Duodenal mucosa (tissue), 2 donors: ENCODE results near the gene NETO2.
"Not testable (repeated sequence)": the region's sequence is repeated elsewhere in the genome, so short reads cannot be mapped to it uniquely, and the experiment has no call there.

Source experiments
- H3K27ac ChIP-seq: one replicate; pipeline ENCODE4 v1.7.0; 2013; ENCODE audit warnings: low read depth, low read length
- H3K27me3 ChIP-seq, 2 donors: one replicate each; pipeline ENCODE4 v1.7.0; 2013; ENCODE audit warnings: low read length in 2 of 2, control low read depth in 1 of 2; ENCODE audit not compliant: insufficient read depth in 2 of 2, control insufficient read depth in 1 of 2
- H3K36me3 ChIP-seq, 2 donors: one replicate each; pipeline ENCODE4 v1.7.0; 2013; ENCODE audit warnings: low read length in 2 of 2, control low read depth in 1 of 2; ENCODE audit not compliant: insufficient read depth in 2 of 2, control insufficient read depth in 1 of 2
- H3K4me1 ChIP-seq, 2 donors: one replicate each; pipeline ENCODE4 v1.7.0; 2013; ENCODE audit warnings: low read length in 2 of 2, control low read depth in 1 of 2; ENCODE audit not compliant: insufficient read depth in 2 of 2, control insufficient read depth in 1 of 2
- H3K4me3 ChIP-seq, 2 donors: one replicate each; pipeline ENCODE4 v1.7.0; 2013; ENCODE audit warnings: low read length in 2 of 2, low read depth in 1 of 2
- H3K9ac ChIP-seq, 2 donors: one replicate each; pipeline ENCODE4 v1.7.0; 2013; ENCODE audit warnings: low read length in 2 of 2, low read depth in 1 of 2
- H3K9me3 ChIP-seq, 2 donors: one replicate each; pipeline ENCODE4 v1.7.0; 2013; ENCODE audit warnings: low read length in 2 of 2, control low read depth in 1 of 2; ENCODE audit not compliant: control insufficient read depth in 1 of 2

Gene NETO2

DNA sequence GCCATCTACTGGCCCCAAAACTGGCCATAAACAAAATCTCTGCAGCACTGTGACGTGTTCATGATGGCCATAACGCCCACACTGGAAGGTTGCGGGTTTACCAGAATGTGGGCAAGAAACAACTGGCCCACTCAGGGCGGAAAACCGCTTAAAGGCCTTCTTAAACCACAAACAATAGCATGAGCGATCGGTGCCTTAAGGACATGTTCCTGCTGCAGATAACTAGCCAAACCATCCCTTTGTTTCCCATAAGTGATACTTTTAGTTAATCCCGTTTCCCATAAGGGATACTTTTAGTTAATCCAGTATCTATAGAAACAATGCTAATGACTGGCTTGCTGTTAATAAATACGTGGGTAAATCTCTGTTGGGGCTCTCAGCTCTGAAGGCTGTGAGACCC lies 8.8 kb upstream of the NETO2 start:
- not testable (repeated sequence) for H3K9ac ChIP-seq, H3K27me3 ChIP-seq, H3K27ac ChIP-seq, H3K9me3 ChIP-seq, H3K4me1 ChIP-seq, H3K4me3 ChIP-seq
- peaks cover 14 to 22% of the 10 kb centered on the region in 2 donors for H3K36me3 ChIP-seq

DNA sequence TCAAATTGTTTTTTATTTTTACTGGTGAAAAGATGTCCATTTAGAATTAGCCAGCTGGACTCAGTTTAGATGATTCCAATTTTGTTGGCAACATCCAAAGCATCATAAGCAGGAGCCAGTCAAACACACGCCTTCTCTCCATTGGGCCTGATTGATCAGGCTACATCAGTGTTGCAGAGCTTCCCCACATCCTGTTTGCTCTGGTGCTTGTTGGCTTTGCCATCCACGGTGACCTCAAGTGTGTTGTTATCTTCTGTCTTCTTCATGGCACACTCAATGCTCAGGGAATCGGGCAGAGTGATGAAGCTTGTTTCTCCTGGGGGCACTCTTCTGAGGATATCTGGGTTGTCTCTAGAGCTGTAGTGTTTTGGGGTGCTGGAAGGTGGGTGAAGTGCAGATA lies 6.3 kb upstream of the NETO2 start:
- H3K9me3 ChIP-seq = no peaks in the 10 kb centered on the region
- no peaks in the 10 kb centered on the region for H3K4me1 ChIP-seq
- H3K36me3 ChIP-seq = peaks cover 10 to 12% of the 10 kb centered on the region in 2 donors
- no peak overlapping the region for H3K27ac ChIP-seq
- peaks cover 0 to under 1% of the 10 kb centered on the region in 2 donors for H3K27me3 ChIP-seq
- no peak overlapping the region for H3K9ac ChIP-seq
- H3K4me3 ChIP-seq = no peak overlapping the region

DNA sequence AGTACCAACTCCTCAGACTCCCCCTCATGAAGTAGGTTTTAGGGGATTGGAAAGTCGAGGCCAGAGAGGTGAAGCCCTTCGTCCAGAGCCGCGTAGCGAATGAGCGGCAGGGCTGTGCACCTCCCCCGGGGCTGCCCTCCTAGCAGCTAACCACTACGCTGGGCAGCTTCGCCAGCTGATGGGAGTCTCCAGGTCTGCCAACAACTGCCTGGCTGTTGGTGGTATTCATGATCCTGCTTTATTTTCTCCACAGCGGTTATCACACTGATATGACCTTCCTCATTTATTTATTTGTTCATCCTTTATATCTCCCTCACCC lies 773 bp upstream of the NETO2 start:
- Histone ChIP-seq H3K4me3 (peak overlapping the region; percentile 53 to 61), H3K36me3 (no peaks in the 10 kb centered on the region), H3K9me3 (no peaks in the 10 kb centered on the region), H3K27me3 (peaks cover 6 to 10% of the 10 kb centered on the region in 2 donors), H3K9ac (no peak overlapping the region), H3K27ac (no peak overlapping the region), H3K4me1 (no peaks in the 10 kb centered on the region)

DNA sequence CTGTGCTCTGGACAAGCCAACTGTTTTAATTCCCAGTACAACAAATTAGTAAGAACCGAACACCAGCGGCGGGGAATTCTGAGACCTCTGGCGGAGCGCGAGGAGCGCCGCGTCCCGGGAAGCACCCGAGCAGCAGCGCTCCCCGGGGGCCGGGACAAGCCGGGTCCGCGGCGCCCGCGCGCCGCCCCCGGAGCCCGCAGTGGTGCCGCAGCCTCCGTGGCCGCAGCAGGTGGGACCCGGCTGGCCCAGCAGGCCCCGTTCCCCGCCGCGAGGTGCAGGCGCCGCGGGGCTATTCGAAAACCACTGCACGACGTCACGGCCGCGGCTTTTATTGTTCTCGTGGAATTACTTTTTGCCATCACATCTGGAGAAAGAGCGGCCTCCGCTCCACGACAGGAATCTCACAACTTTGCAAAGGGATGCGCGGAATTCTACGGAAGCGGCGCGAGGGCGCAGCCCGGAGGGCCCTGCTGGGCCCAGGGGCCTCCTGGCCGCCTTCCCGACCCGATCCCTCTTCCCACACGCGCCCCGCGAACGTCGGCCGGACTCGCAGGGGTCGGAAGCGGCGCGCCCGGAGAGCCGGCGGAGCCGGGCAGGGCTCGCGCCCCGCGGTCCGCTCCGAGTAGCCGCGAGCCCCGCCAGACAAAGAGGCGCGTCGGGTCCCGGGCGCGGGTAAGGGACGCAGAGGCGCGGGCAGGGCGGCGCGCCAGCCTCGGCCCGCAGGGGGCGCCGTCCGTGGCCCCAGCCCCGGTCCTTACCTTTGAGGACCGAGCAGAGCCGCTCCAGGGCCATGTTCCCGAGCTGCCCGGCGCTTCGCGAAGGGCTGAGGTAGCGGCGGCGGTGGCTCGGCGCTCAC lies 696 bp downstream of the NETO2 start:
- Histone ChIP-seq H3K9ac (peak overlapping the region in 1 of 2 donors; percentile 14), H3K4me1 (no peaks in the 10 kb centered on the region), H3K36me3 (no peaks in the 10 kb centered on the region), H3K27ac (no peak overlapping the region), H3K9me3 (no peaks in the 10 kb centered on the region), H3K27me3 (peaks cover 6 to 10% of the 10 kb centered on the region in 2 donors), H3K4me3 (peak overlapping the region; percentile 59 to 67)

DNA sequence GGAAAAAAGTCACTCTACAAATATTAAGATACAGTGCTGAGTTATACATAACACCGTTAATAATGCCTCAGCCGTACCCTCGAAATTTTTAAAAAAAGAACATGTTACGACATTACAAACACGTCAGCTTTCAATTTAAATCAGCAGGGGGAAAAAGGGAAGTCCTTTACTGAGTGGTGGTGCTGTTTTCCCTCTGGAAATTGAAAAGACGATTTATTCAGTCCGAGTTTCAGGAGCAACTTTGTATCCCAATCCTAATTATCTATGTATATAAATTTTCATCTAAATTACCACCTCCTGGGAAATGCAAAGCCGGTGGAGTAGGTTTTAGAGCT lies 1.3 kb downstream of the NETO2 start:
- Histone ChIP-seq H3K9me3 (no peaks in the 10 kb centered on the region), H3K9ac (peak overlapping the region in 1 of 2 donors; percentile 14), H3K36me3 (no peaks in the 10 kb centered on the region), H3K4me1 (no peaks in the 10 kb centered on the region), H3K4me3 (peak overlapping the region; percentile 59 to 67), H3K27ac (no peak overlapping the region), H3K27me3 (peaks cover 6 to 10% of the 10 kb centered on the region in 2 donors)

DNA sequence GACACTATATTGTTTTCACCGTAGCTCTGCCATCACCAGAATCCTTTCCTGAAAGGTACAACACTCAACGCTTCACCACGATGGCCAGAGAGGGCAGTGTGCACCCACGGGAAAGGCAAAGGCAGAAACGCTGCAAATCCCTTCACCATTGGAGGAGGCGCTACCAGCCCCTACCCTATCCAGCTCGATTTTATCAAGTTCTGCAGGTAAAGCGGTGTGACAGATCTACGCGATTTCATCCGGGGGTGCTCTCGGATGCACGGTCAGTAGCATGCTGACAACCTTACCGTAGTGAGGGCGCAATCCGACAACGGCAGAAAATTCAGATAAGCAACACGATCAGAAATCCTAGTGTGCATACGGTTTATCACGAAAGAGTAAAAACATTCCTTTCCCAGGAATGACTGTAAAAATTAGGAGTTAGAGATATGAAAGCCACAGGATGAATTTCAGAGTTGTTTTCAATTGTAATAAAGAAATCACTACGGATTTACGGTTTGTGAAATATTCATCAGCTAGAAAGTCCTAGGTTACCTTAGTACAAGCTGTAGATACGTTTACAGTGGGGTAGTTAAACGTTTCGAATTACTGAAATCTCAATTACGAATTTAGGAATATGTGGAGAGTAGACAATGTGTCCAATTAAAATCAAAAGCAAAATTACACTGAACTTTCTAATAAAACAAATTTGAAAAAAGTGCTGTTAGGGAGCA lies 1.8 kb downstream of the NETO2 start:
- H3K4me3 ChIP-seq = peak overlapping the region; percentile 59 to 67
- no peaks in the 10 kb centered on the region for H3K9me3 ChIP-seq
- H3K9ac ChIP-seq = peak overlapping the region in 1 of 2 donors; percentile 0
- H3K4me1 ChIP-seq = no peaks in the 10 kb centered on the region
- no peak overlapping the region for H3K27ac ChIP-seq
- H3K36me3 ChIP-seq = no peaks in the 10 kb centered on the region
- peaks cover 6 to 10% of the 10 kb centered on the region in 2 donors for H3K27me3 ChIP-seq

DNA sequence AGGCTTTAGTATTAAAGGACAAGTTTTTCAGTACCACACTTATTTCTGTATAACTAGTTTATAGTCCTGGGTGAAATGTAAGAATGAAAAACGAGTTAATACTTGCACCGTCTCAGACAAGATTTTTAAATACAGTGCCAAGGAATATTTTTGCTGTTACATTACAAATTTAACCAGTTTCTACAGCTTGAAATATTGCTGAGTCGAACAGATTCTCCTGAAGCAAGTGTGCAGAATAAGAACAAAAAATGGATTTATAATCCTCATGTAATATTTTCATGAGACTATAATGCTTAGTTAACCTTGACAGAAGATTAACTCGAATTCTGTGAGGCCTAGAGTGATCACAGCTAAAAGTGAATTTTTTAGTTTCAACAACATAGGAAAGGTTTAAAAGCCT lies 3.1 kb downstream of the NETO2 start:
- Histone ChIP-seq H3K27ac (no peak overlapping the region), H3K4me3 (no peak overlapping the region), H3K4me1 (no peaks in the 10 kb centered on the region), H3K27me3 (peaks cover 6 to 10% of the 10 kb centered on the region in 2 donors), H3K36me3 (no peaks in the 10 kb centered on the region), H3K9ac (no peak overlapping the region), H3K9me3 (no peaks in the 10 kb centered on the region)

DNA sequence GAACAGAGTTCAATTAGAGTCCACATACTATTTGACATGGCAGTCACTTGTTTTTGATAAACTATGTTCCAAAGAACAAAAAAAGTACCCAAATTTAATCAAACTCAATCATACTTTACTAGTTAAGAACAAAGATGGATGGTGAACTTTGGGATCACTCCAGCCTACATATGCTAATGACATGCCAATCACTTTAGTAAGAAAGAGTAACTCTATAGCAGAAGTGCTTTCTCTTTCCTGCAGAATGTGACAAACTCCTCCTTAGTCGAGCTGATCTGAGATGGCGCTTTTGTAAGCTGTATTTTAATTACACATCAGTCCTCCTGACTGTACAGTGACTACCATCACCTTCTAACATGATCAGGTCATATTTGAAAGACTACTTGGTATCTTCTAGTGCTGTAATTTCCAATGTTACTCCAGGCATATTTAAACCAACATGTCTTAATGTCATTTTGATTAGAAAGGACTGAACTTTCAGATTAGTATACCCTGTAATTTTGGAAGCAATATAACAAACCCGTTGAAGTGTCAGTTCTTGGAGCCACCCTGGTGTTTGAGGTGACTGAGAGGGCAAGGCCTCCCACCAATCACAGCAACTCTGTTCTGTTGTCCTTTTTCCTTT lies 4.1 kb downstream of the NETO2 start:
- Histone ChIP-seq H3K9me3 (no peaks in the 10 kb centered on the region), H3K27me3 (peaks cover 3 to 5% of the 10 kb centered on the region in 2 donors), H3K36me3 (no peaks in the 10 kb centered on the region), H3K4me3 (no peak overlapping the region), H3K9ac (no peak overlapping the region), H3K4me1 (no peaks in the 10 kb centered on the region), H3K27ac (no peak overlapping the region)

DNA sequence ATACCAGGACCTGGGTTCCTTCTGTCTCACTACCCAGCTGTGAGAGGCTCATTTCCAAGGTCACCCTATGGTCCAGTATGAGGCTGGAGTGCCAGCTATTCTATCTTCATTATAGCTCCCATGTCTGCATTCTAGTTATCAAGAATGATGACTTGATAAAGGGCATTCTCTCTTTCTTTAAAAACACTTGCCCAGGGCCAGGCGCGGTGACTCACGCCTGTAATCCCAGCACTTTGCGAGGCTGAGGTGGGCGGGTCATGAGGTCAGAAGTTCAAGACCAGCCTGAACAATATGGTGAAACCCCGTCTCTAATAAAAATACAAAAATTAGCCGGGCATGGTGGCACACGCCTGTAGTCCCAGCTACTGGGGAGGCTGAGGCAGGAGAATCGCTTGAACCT lies 5.8 kb downstream of the NETO2 start:
- H3K27ac ChIP-seq, H3K4me3 ChIP-seq, H3K36me3 ChIP-seq, H3K4me1 ChIP-seq, H3K9me3 ChIP-seq, H3K27me3 ChIP-seq, H3K9ac ChIP-seq: not testable (repeated sequence)

DNA sequence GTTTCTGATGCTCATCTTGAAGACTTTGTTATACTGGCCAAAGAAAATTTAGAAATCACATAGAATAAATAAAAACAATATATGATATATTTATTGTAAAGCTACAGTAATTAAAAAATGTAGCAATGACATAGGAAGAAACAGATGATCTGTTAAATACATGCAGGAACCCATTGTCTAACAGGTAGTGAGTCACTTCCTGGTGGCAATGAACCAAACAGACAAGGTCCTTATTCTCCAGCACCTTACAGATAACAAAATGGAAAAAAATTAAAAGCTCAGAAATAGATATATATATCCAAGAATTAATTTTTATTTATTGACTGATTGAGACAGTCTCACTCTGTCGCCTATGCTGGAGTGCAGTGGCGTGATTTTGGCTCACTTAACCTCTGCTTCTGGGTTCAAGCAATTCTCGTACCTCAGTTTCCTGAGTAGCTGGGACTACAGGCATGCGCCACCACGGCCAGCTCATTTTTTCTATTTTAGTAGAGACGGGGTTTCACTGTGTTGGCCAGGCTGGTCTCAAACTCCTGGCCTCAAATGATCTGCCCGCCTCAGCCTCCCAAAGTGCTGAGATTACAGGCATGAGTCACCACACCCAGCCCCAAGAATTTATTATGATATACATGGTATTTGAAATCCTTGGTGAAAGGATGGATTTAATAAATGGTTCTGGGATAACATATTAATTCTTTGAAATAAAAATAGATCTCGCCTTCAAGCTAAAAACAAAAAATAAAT lies 7.5 kb downstream of the NETO2 start:
- Histone ChIP-seq H3K27me3 (no peaks in the 10 kb centered on the region), H3K4me1 (no peaks in the 10 kb centered on the region), H3K9ac (no peak overlapping the region), H3K9me3 (no peaks in the 10 kb centered on the region), H3K36me3 (no peaks in the 10 kb centered on the region), H3K4me3 (no peak overlapping the region), H3K27ac (no peak overlapping the region)
